Activated naive CD8-positive, alpha-beta T cell treated with anti-CD3 and anti-CD28 coated beads for 36 hours (primary cell): Measurements from ENCODE around the gene SLC30A7. TPM values are rescaled to one million over a fixed set of nuclear protein-coding genes. Genes with fewer than 3 reads are reported as not detected.
"Not testable (repeated sequence)": the region's sequence is repeated elsewhere in the genome, so short reads cannot be mapped to it uniquely, and the experiment has no call there.

ENCODE experiments used
- DNase-seq: peaks from one replicate; pipeline ENCODE4 v3.0.0; 2021
- H3K27ac Mint-ChIP-seq: one replicate; pipeline ENCODE4 v1.8.0; 2022; ENCODE audit warnings: mild to moderate bottlenecking, moderate library complexity, mixed read lengths
- H3K27me3 Mint-ChIP-seq: one replicate; pipeline ENCODE4 v1.8.0; 2022; ENCODE audit warnings: mild to moderate bottlenecking, mixed read lengths
- H3K36me3 Mint-ChIP-seq: one replicate; pipeline ENCODE4 v1.8.0; 2021; ENCODE audit warnings: mild to moderate bottlenecking, mixed read lengths
- H3K4me1 Mint-ChIP-seq: one replicate; pipeline ENCODE4 v1.8.0; 2021; ENCODE audit warnings: mixed read lengths
- H3K4me3 Mint-ChIP-seq: one replicate; pipeline ENCODE4 v1.8.0; 2022; ENCODE audit warnings: mild to moderate bottlenecking, moderate library complexity, mixed read lengths
- H3K9me3 Mint-ChIP-seq: one replicate; pipeline ENCODE4 v1.8.0; 2022; ENCODE audit warnings: mixed read lengths
- total RNA-seq, 2 experiments: library from RNA; stranded (reverse); gene quantifications; one replicate each; pipeline ENCODE4 v1.2.3, GENCODE V29; 2021

The SLC30A7 gene
- total RNA-seq, 2 experiments from 2014 or later, result 38.9 to 40.9 TPM

GRCh38 chr1:100876291-100876690 lies 19.6 kb upstream of the SLC30A7 start:
- Mint-ChIP-seq H3K27ac (no peak overlapping the region), H3K27me3 (no peaks in the 10 kb centered on the region), H3K4me3 (no peak overlapping the region), H3K36me3 (no peaks in the 10 kb centered on the region), H3K9me3 (no peaks in the 10 kb centered on the region), H3K4me1 (no peaks in the 10 kb centered on the region)
- DNase-seq, result no peak

- H3K36me3 Mint-ChIP-seq, result no peaks in the 10 kb centered on the region
- no peak overlapping the region for H3K27ac Mint-ChIP-seq
- H3K9me3 Mint-ChIP-seq, result no peaks in the 10 kb centered on the region
- H3K27me3 Mint-ChIP-seq, result no peaks in the 10 kb centered on the region
- no peak for DNase-seq
- H3K4me3 Mint-ChIP-seq, result no peak overlapping the region
- H3K4me1 Mint-ChIP-seq, result no peaks in the 10 kb centered on the region
Observed at GRCh38 chr1:100879422-100879821, 16.5 kb upstream of the SLC30A7 start.

- DNase-seq, result no peak
- no peaks in the 10 kb centered on the region for H3K4me1 Mint-ChIP-seq
- peaks cover 6% of the 10 kb centered on the region for H3K36me3 Mint-ChIP-seq
- H3K27me3 Mint-ChIP-seq, result no peaks in the 10 kb centered on the region
- H3K4me3 Mint-ChIP-seq, result no peak overlapping the region
- no peaks in the 10 kb centered on the region for H3K9me3 Mint-ChIP-seq
- H3K27ac Mint-ChIP-seq, result no peak overlapping the region
Observed at GRCh38 chr1:100881687-100882086, 14.2 kb upstream of the SLC30A7 start.

- Mint-ChIP-seq H3K9me3 (no peaks in the 10 kb centered on the region), H3K4me3 (no peak overlapping the region), H3K27me3 (no peaks in the 10 kb centered on the region), H3K36me3 (peaks cover 6% of the 10 kb centered on the region), H3K27ac (no peak overlapping the region), H3K4me1 (no peaks in the 10 kb centered on the region)
- no peak for DNase-seq
Observed at GRCh38 chr1:100882698-100883097, 13.2 kb upstream of the SLC30A7 start.

- DNase-seq, result no peak
- Mint-ChIP-seq H3K4me3 (no peak overlapping the region), H3K36me3 (peaks cover 16% of the 10 kb centered on the region), H3K9me3 (peaks cover 2% of the 10 kb centered on the region), H3K27ac (no peak overlapping the region), H3K4me1 (peaks cover 5% of the 10 kb centered on the region), H3K27me3 (no peaks in the 10 kb centered on the region)
Observed at GRCh38 chr1:100883963-100884362, 11.9 kb upstream of the SLC30A7 start.

GRCh38 chr1:100889007-100889406 lies 6.9 kb upstream of the SLC30A7 start:
- Mint-ChIP-seq H3K9me3 (peaks cover 20% of the 10 kb centered on the region), H3K27ac (peak overlapping the region; percentile 47), H3K36me3 (peaks cover 52% of the 10 kb centered on the region), H3K4me1 (peaks cover 28% of the 10 kb centered on the region)
- DNase-seq, H3K27me3 Mint-ChIP-seq, H3K4me3 Mint-ChIP-seq: not testable (repeated sequence)

- H3K9me3 Mint-ChIP-seq, result peaks cover 20% of the 10 kb centered on the region
- H3K36me3 Mint-ChIP-seq, result peaks cover 51% of the 10 kb centered on the region
- H3K4me3 Mint-ChIP-seq, H3K27ac Mint-ChIP-seq, DNase-seq, H3K27me3 Mint-ChIP-seq: not testable (repeated sequence)
- peaks cover 29% of the 10 kb centered on the region for H3K4me1 Mint-ChIP-seq
Observed at GRCh38 chr1:100889869-100890482, 5.9 kb upstream of the SLC30A7 start.

- Mint-ChIP-seq H3K4me1 (peaks cover 32% of the 10 kb centered on the region), H3K27ac (no peak overlapping the region), H3K36me3 (peaks cover 54% of the 10 kb centered on the region), H3K27me3 (no peaks in the 10 kb centered on the region), H3K4me3 (no peak overlapping the region), H3K9me3 (peaks cover 20% of the 10 kb centered on the region)
- no peak for DNase-seq
Observed at GRCh38 chr1:100891380-100891779, 4.5 kb upstream of the SLC30A7 start.

- no peak overlapping the region for H3K27ac Mint-ChIP-seq
- DNase-seq, result no peak
- H3K4me1 Mint-ChIP-seq, result peaks cover 35% of the 10 kb centered on the region
- no peaks in the 10 kb centered on the region for H3K27me3 Mint-ChIP-seq
- H3K9me3 Mint-ChIP-seq, result peaks cover 20% of the 10 kb centered on the region
- H3K36me3 Mint-ChIP-seq, result peaks cover 59% of the 10 kb centered on the region
- H3K4me3 Mint-ChIP-seq, result no peak overlapping the region
Observed at GRCh38 chr1:100892554-100892953, 3.3 kb upstream of the SLC30A7 start.

- H3K27ac Mint-ChIP-seq, result peak overlapping the region; percentile 75
- H3K4me1 Mint-ChIP-seq, result peaks cover 39% of the 10 kb centered on the region
- peaks cover 18% of the 10 kb centered on the region for H3K9me3 Mint-ChIP-seq
- no peak for DNase-seq
- H3K36me3 Mint-ChIP-seq, result peaks cover 60% of the 10 kb centered on the region
- H3K4me3 Mint-ChIP-seq, result peak overlapping the region; percentile 72
- H3K27me3 Mint-ChIP-seq, result no peaks in the 10 kb centered on the region
Observed at GRCh38 chr1:100893718-100894117, 2.2 kb upstream of the SLC30A7 start.

- H3K4me1 Mint-ChIP-seq, result peaks cover 43% of the 10 kb centered on the region
Observed at GRCh38 chr1:100894603-100895539, 1.0 kb upstream of the SLC30A7 start, which contains the start of gene EXTL2. TSS of gene EXTL2 (minus strand) at chr1:100894842. CDS start at chr1:100888757, 6,085 bp downstream.

GRCh38 chr1:100896481-100896982 lies 642 bp downstream of the SLC30A7 start:
- peak overlapping the region; percentile 99 for H3K27ac Mint-ChIP-seq
- H3K36me3 Mint-ChIP-seq, result peaks cover 55% of the 10 kb centered on the region
- H3K4me1 Mint-ChIP-seq, result peaks cover 48% of the 10 kb centered on the region

More at GRCh38 chr1:100894603-100895539, 1.0 kb upstream of the SLC30A7 start, which contains the start of gene EXTL2:
- Mint-ChIP-seq H3K27ac (peak within 1 kb of the TSS; percentile 99), H3K27me3 (no peaks in the 10 kb centered on the region), H3K9me3 (peaks cover 13% of the 10 kb centered on the region), H3K4me3 (peak within 1 kb of the TSS; percentile 97), H3K36me3 (peaks cover 60% of the 10 kb centered on the region)
- DNase-seq, result peak; percentile 83

GRCh38 chr1:100902365-100902764 lies 6.5 kb downstream of the SLC30A7 start:
- Mint-ChIP-seq H3K27me3 (no peaks in the 10 kb centered on the region), H3K9me3 (peaks cover 5% of the 10 kb centered on the region), H3K27ac (peak overlapping the region; percentile 11), H3K4me3 (no peak overlapping the region), H3K36me3 (peaks cover 63% of the 10 kb centered on the region), H3K4me1 (peaks cover 56% of the 10 kb centered on the region)
- no peak for DNase-seq

More at GRCh38 chr1:100896481-100896982, 642 bp downstream of the SLC30A7 start:
- no peaks in the 10 kb centered on the region for H3K27me3 Mint-ChIP-seq
- H3K9me3 Mint-ChIP-seq, result no peaks in the 10 kb centered on the region
- DNase-seq, result peak; percentile 69
- H3K4me3 Mint-ChIP-seq, result peak overlapping the region; percentile 97

- H3K9me3 Mint-ChIP-seq, result peaks cover 5% of the 10 kb centered on the region
- no peak overlapping the region for H3K4me3 Mint-ChIP-seq
- no peak overlapping the region for H3K27ac Mint-ChIP-seq
- peaks cover 65% of the 10 kb centered on the region for H3K36me3 Mint-ChIP-seq
- H3K4me1 Mint-ChIP-seq, result peaks cover 52% of the 10 kb centered on the region
- no peak for DNase-seq
- H3K27me3 Mint-ChIP-seq, result no peaks in the 10 kb centered on the region
Observed at GRCh38 chr1:100903777-100904176, 7.9 kb downstream of the SLC30A7 start.

- no peak overlapping the region for H3K4me3 Mint-ChIP-seq
- H3K36me3 Mint-ChIP-seq, result peaks cover 59% of the 10 kb centered on the region
- peaks cover 48% of the 10 kb centered on the region for H3K4me1 Mint-ChIP-seq
- H3K27me3 Mint-ChIP-seq, result no peaks in the 10 kb centered on the region
- DNase-seq, result no peak
- H3K27ac Mint-ChIP-seq, result no peak overlapping the region
- H3K9me3 Mint-ChIP-seq, result peaks cover 5% of the 10 kb centered on the region
Observed at GRCh38 chr1:100904528-100904927, 8.6 kb downstream of the SLC30A7 start.
